Renal pelvis (tissue), 4 donors: ENCODE measurements around the gene ZMPSTE24. TPM values are rescaled to one million over a fixed set of nuclear protein-coding genes. Genes with fewer than 3 reads are reported as not detected.

Experiments used
- DNase-seq: peaks from one replicate; pipeline ENCODE4 v3.0.0-alpha.2; 2013
- polyA plus RNA-seq, 3 donors: library from polyadenylated mRNA; unstranded; fragments of 120-200 nt; gene quantifications; one replicate each; pipeline ENCODE4 v1.2.1, GENCODE V29; 2013; ENCODE audit not compliant: insufficient read length in 3 of 3

ZMPSTE24 gene
- polyA plus RNA-seq, 3 donors = 48.5 to 56.5 (median 49.7) TPM

GRCh38 chr1:40252601-40253000 lies 5.4 kb upstream of the ZMPSTE24 start:
- no peak for DNase-seq

GRCh38 chr1:40255231-40255630 lies 2.8 kb upstream of the ZMPSTE24 start:
- no peak for DNase-seq

- DNase-seq = no peak
These were observed 1.5 kb upstream of the ZMPSTE24 start for GRCh38 chr1:40256401-40257084.

DNA sequence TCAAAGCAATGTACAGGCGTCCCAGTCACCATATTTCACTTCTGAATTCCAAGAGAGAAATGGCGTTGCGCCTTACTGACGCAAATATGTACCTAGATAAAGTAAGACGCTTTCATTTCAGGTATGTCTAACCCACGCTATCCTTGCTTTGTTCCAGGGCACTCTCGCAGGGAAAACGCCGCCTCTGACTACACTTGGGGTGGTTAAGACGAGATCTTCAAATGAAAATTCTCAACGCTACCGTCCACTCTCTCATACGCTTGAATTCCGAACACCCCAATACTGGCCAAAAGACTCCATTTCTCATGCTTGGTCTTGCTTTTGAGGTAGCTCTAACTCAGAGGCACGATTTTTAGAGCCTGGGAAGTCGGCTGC lies 736 bp upstream of the ZMPSTE24 start:
- DNase-seq = no peak

- no peak for DNase-seq
These were observed 371 bp downstream of the ZMPSTE24 start for GRCh38 chr1:40258445-40258769.

DNA sequence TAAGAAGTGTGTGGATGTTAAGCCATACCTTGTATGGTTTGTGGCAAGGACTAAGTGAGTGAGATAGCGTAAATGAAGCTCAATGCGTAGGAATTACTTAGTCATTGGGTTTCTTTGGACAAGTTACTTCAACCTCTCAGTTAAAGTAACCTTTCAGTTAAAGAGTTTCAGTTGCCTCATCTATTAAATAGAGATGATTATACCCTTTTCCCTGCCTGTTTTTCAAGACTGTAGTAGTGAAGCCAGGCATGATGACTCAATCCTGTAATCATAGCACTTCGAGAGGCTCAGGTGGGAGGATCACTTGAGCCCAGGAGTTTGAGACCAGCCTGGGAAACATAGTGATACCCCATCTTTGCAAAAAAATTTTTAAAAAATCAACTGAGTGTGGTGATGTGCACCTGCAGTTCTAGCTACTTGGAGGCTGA lies 6.3 kb downstream of the ZMPSTE24 start:
- DNase-seq = no peak

DNA sequence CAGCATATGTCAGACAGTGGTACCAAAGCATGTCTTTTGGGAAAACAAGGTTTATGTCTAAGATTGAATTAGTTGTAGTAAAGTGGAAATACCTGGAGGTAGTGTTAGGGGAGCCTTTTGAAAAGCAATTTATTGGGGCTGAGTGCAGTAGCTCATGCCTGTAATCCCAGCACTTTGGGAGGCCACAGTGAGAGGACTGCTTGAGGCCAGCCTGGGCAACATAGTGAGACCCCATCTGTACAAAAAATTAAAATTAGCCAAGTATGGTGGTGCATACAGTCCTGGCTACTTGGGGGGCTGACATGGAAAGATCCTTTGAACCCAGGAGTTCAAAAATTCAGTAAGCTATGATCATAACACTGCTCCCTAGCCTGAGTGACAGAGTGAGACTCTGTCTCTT lies 7.3 kb downstream of the ZMPSTE24 start:
- no peak for DNase-seq

- DNase-seq = no peak
These were observed 7.9 kb downstream of the ZMPSTE24 start for GRCh38 chr1:40265919-40266318.

GRCh38 chr1:40266786-40267535 lies 8.9 kb downstream of the ZMPSTE24 start:
- no peak for DNase-seq

DNA sequence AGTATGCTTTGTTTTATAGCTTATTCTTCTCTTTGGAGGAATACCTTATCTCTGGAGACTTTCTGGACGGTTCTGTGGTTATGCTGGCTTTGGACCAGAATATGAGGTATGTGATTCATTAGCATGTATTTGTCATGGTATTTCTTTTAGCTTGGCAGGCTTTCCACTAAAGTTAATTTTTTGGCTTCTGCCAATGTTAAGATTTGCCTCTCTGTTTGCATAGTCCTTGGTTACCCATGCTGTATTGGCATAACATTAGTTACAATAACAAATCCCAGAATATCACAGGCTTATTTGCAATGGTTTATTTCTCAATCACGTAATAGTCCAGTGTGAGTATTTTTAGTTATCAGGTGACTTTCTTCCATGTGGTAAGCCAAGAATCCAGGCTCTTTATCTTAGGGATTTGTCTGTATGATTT lies 9.7 kb downstream of the ZMPSTE24 start:
- no peak for DNase-seq

DNA sequence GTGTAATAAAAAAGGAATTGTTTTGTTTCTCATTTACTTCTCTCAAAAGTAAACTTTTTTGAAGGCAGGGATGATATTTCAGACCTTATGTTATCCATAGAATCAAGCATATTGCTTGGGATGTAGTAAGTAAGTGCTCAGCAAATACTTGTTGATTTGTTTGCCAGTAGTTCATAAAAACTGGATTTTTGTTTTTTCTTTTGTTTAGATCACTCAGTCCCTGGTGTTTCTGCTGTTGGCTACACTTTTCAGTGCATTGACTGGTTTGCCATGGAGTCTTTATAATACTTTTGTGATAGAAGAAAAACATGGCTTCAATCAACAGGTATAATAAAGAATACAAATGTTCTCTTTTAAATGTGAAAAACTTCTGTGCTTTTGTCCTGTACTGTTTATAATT lies 10.2 kb downstream of the ZMPSTE24 start:
- DNase-seq = no peak

DNA sequence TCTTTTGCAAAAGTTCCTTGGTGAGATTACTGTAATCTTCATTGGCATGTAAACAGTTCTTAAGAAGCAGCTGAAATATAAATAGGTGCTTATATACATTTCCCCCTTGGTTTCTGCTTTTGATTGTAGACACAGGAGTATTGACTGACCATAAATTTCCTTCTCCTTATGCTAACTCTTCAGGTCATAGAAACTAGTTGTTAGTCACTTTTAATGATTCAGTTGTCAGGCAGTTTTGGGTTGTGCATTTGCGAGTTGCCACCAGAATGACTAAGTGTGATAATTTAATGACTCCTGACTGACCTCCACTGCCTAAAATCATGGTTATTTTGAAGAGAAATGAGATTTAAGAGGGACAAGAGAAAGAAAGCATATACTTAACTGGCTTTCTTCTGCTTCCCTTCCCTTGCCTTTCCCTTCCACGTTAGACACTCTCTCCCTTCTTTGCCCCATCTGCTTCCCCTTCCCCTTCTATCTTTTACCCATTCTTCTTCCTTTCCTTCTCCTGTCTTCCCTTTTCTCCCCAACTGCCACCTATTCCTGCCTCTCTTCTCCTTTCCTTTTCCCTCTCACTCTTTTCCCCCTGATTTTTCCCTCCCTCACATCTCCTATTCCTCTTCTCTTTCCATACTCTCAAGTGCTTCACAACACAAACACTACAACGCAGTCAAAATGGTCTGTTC lies 12.3 kb downstream of the ZMPSTE24 start:
- DNase-seq = no peak

- DNase-seq = no peak
These were observed 14.7 kb downstream of the ZMPSTE24 start for GRCh38 chr1:40272653-40273213.

- DNase-seq = no peak
These were observed 15.6 kb downstream of the ZMPSTE24 start for GRCh38 chr1:40273547-40274166.

- DNase-seq = no peak
These were observed 16.3 kb downstream of the ZMPSTE24 start for GRCh38 chr1:40274331-40274730.

- no peak for DNase-seq
These were observed 18.1 kb downstream of the ZMPSTE24 start for GRCh38 chr1:40276122-40276521.

GRCh38 chr1:40281853-40282252 lies 23.8 kb downstream of the ZMPSTE24 start:
- DNase-seq = no peak

DNA sequence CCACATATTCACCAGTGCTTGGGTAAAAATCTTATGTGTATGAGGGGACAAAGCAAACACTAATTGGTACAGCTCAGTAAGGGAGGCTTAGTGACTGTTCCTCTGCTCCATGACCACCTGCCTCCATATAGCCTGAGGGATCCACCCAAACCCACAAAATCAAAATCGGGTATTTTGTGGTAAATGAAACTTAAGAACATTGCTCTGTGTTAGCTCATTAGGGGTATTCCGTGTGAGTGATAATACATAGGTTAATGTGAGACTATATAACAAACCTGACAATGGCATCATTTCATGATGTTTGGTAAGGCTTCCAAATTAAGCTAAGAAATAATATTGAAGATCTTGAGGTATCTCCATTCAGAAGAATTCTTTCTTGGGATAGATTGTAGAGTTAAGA lies 33.3 kb downstream of the ZMPSTE24 start:
- DNase-seq = no peak

- DNase-seq = no peak
These were observed 41.6 kb downstream of the ZMPSTE24 start for GRCh38 chr1:40299366-40300248.

- DNase-seq = no peak
These were observed 42.2 kb downstream of the ZMPSTE24 start for GRCh38 chr1:40300249-40300567.

- no peak for DNase-seq
These were observed 42.6 kb downstream of the ZMPSTE24 start for GRCh38 chr1:40300651-40301050.

- no peak for DNase-seq
These were observed 43.0 kb downstream of the ZMPSTE24 start for GRCh38 chr1:40301066-40301465.
